ENCODE results near the gene PRKN. TPM values are rescaled to one million over a fixed set of nuclear protein-coding genes. Genes with fewer than 3 reads are reported as not detected.

Gene PRKN
- total RNA-seq, 1 experiment from 2014 or later = 0.34 TPM

- BruUV-seq (replicated peaks) = no TSS peak
- Mint-ChIP-seq H3K4me3 (ENCODE audit: unreplicated experiment) (no peak overlapping the region), H3K27ac (ENCODE audit: unreplicated experiment) (no peak overlapping the region), H3K36me3 (ENCODE audit: insufficient read depth, unreplicated experiment) (no peaks in the 10 kb centered on the region), H3K4me1 (ENCODE audit: low read depth, unreplicated experiment) (no peaks in the 10 kb centered on the region), H3K9me3 (ENCODE audit: unreplicated experiment) (no peaks in the 10 kb centered on the region), H3K27me3 (ENCODE audit: insufficient read depth, unreplicated experiment) (peaks cover 3% of the 10 kb centered on the region)
- CTCF ChIA-PET = no interaction called here
- Histone ChIP-seq H3K27me3 (replicated peaks; ENCODE audit: control insufficient read depth, insufficient read depth, low read length) (no peaks in the 10 kb centered on the region), H3K4me1 (no peaks in the 10 kb centered on the region), H3K4me3 (ENCODE audit: low read depth, low read length) (no peak overlapping the region), H3K9me3 (no peaks in the 10 kb centered on the region), H3K36me3 (ENCODE audit: control insufficient read depth, insufficient read depth, low read length) (no peaks in the 10 kb centered on the region)
- no peak for TF ChIP-seq CTCF (IDR thresholded peaks at IDR 0.05; ENCODE audit: insufficient read depth in 1 of 2, low read depth in 1 of 2, low read length in 1 of 2, severe bottlenecking in 1 of 2, unreplicated experiment in 1 of 2)
- POLR2A ChIA-PET = no interaction called here
- DNase-seq = no peak
- intact Hi-C loops (cut with micrococcal nuclease; ENCODE audit: unreplicated experiment) = no loop called here
These were observed 382.5 kb downstream of the PRKN start for GRCh38 chr6:162345051-162345511.

GRCh38 chr6:162344646-162345010 lies 382.9 kb downstream of the PRKN start:
- Mint-ChIP-seq H3K36me3 (ENCODE audit: insufficient read depth, unreplicated experiment) (no peaks in the 10 kb centered on the region), H3K27me3 (ENCODE audit: insufficient read depth, unreplicated experiment) (no peaks in the 10 kb centered on the region), H3K9me3 (ENCODE audit: unreplicated experiment) (no peaks in the 10 kb centered on the region), H3K27ac (ENCODE audit: unreplicated experiment) (no peak overlapping the region), H3K4me3 (ENCODE audit: unreplicated experiment) (no peak overlapping the region), H3K4me1 (ENCODE audit: low read depth, unreplicated experiment) (no peaks in the 10 kb centered on the region)
- no TSS peak for BruUV-seq (replicated peaks)
- Histone ChIP-seq H3K9me3 (no peaks in the 10 kb centered on the region), H3K36me3 (ENCODE audit: control insufficient read depth, insufficient read depth, low read length) (no peaks in the 10 kb centered on the region), H3K4me3 (ENCODE audit: low read depth, low read length) (no peak overlapping the region), H3K27me3 (replicated peaks; ENCODE audit: control insufficient read depth, insufficient read depth, low read length) (no peaks in the 10 kb centered on the region), H3K4me1 (no peaks in the 10 kb centered on the region)
- DNase-seq = no peak
- CTCF ChIA-PET = no interaction called here
- TF ChIP-seq CTCF (IDR thresholded peaks at IDR 0.05; ENCODE audit: insufficient read depth in 1 of 2, low read depth in 1 of 2, low read length in 1 of 2, severe bottlenecking in 1 of 2, unreplicated experiment in 1 of 2) = no peak
- POLR2A ChIA-PET = no interaction called here
- intact Hi-C loops (cut with micrococcal nuclease; ENCODE audit: unreplicated experiment) = no loop called here

- intact Hi-C loops (cut with micrococcal nuclease; ENCODE audit: unreplicated experiment) = no loop called here
- DNase-seq = no peak
- Histone ChIP-seq H3K9me3 (no peaks in the 10 kb centered on the region), H3K27me3 (replicated peaks; ENCODE audit: control insufficient read depth, insufficient read depth, low read length) (no peaks in the 10 kb centered on the region), H3K4me1 (no peaks in the 10 kb centered on the region), H3K4me3 (ENCODE audit: low read depth, low read length) (no peak overlapping the region), H3K36me3 (ENCODE audit: control insufficient read depth, insufficient read depth, low read length) (no peaks in the 10 kb centered on the region)
- TF ChIP-seq CTCF (IDR thresholded peaks at IDR 0.05; ENCODE audit: insufficient read depth in 1 of 2, low read depth in 1 of 2, low read length in 1 of 2, severe bottlenecking in 1 of 2, unreplicated experiment in 1 of 2) = no peak
- no peaks in the 10 kb centered on the region for H3K27me3 Mint-ChIP-seq (ENCODE audit: insufficient read depth, unreplicated experiment)
- POLR2A ChIA-PET = no interaction called here
- H3K4me3 Mint-ChIP-seq (ENCODE audit: unreplicated experiment) = no peak overlapping the region
- CTCF ChIA-PET = no interaction called here
- H3K27ac Mint-ChIP-seq (ENCODE audit: unreplicated experiment) = no peak overlapping the region
- H3K36me3 Mint-ChIP-seq (ENCODE audit: insufficient read depth, unreplicated experiment) = no peaks in the 10 kb centered on the region
- BruUV-seq (replicated peaks) = no TSS peak
- H3K4me1 Mint-ChIP-seq (ENCODE audit: low read depth, unreplicated experiment) = no peaks in the 10 kb centered on the region
- no peaks in the 10 kb centered on the region for H3K9me3 Mint-ChIP-seq (ENCODE audit: unreplicated experiment)
These were observed 383.5 kb downstream of the PRKN start for GRCh38 chr6:162343936-162344645.
